HG02870 (cell line): ENCODE measurements around the gene TP63.
"Not testable (repeated sequence)": the region's sequence is repeated elsewhere in the genome, so short reads cannot be mapped to it uniquely, and the experiment has no call there.

Experiments used
- ATAC-seq: cut with Tn5 transposase; IDR thresholded peaks from one replicate; pipeline ENCODE4 v1.9.1; 2021; ENCODE audit warnings: mild to moderate bottlenecking, moderate library complexity; ENCODE audit not compliant: unreplicated experiment

TP63 gene

DNA sequence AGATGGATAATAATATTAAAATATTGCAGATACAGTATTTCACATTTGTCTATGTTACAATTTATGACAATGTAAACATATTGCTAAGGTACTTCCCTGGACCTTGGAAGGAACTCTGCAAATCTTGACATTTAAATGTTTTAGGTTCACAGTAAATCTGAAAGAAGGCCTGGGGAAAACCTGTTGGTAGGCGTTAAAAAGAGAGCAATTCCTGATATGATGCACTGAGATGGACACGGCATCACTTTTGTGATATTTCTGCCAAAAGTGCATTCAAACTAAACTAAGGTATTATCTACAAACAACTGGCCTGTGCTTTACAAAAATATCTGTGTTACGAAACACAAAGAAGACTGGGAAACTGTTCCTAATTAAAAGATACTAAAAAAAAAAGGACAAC lies 6.1 kb upstream of the TP63 start:
- peak; percentile 49 for ATAC-seq

- ATAC-seq = no peak
Measured at GRCh38 chr3:189625572-189625971, 5.6 kb upstream of the TP63 start.

GRCh38 chr3:189626286-189626685 lies 4.9 kb upstream of the TP63 start:
- no peak for ATAC-seq

DNA sequence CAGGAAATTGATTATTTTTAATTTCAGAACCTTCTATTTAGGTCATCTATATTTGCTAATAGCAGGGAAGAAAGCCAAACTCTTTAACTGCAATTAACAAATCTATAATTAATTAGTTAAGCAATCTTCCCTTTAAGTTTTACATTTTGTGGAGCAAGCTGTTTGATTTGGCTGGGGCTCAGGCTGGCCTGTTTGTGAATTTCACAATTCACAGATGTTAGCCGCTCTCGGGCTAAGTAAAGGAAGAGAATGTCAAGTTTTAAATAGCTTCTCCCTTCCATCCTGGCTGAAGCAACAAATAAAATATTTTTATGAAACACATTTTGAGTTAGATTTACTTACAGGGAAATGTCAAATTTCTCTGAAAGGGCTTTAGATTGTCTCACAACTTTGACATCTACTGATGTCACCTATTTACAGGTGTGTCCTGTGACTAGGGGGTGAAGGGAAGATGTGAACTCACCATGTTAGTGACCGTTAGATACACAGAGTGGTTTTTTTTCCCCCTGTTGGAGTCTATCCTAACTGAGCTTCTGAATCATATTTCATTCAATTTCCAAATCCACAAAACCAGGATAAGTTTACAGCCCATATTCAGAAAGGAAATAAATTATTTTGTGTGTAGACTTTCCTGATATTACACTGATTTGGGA lies 1.3 kb upstream of the TP63 start:
- no peak for ATAC-seq

DNA sequence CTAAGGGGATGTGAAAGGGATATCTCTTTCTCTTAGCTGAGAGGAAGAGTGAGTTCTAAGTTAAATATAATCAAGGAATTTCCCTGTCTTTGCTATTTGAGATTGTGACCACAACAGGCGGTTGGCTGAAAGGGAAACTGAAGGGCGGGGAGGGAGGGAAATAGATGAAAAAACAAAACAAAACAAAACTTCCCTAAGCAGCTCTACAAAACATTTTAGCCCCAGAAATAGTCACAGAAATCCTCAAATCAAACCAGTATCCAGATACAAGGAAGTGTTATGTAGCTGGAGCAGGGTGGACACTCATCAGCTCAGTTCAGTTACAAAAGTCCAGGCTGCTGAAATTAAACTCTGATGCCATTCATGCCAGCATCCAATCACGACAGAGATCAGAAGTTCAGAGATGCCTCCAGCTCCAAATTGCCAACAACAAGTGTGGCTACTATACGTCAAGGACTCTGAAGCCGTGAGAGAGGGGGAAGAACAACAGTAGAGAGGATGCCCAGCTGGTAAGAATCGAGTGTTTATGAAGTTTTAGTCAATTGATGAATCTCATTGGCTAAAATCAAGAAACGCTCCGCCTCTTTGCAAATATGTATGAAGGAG lies 319 bp upstream of the TP63 start:
- ATAC-seq = peak; percentile 56

DNA sequence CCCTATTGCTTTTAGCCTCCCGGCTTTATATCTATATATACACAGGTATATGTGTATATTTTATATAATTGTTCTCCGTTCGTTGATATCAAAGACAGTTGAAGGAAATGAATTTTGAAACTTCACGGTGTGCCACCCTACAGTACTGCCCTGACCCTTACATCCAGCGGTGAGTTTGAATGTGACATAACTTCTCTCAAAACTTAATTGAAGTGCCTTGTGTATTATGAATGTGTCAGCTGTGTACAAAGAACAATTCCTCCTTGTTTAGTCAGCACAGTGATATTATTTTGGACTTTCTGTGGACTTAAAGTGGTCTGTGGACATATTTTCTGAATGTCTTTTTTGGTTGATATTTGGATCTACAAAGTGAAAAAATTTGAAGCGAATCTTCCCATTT lies 220 bp downstream of the TP63 start:
- peak; percentile 25 for ATAC-seq

GRCh38 chr3:189632242-189632641 lies 1.1 kb downstream of the TP63 start:
- peak; percentile 51 for ATAC-seq

- no peak for ATAC-seq
Measured at GRCh38 chr3:189635339-189635738, 4.2 kb downstream of the TP63 start.

GRCh38 chr3:189636048-189636447 lies 4.9 kb downstream of the TP63 start:
- ATAC-seq = no peak

GRCh38 chr3:189637750-189638149 lies 6.6 kb downstream of the TP63 start:
- ATAC-seq = no peak

- ATAC-seq = peak; percentile 71
Measured at GRCh38 chr3:189638276-189639031, 7.3 kb downstream of the TP63 start.

DNA sequence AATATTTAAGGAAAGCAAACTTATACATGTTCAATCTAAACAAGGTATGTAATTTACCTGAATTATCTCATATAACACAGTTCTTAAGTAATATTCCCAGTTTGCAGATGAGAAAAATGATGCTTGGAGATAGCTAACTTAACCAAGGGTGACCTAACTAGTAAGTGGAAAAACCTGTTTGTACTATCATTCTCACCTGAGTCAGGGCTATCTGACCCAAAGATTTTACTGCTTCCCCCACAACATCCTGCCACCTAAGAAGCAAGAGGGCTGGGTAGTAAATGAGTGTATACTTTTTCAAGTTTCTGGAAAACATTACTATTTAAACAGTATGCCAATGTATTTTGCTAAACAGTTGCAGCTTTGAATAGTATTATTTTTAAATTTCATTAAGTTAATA lies 10.6 kb downstream of the TP63 start:
- ATAC-seq = peak; percentile 61

DNA sequence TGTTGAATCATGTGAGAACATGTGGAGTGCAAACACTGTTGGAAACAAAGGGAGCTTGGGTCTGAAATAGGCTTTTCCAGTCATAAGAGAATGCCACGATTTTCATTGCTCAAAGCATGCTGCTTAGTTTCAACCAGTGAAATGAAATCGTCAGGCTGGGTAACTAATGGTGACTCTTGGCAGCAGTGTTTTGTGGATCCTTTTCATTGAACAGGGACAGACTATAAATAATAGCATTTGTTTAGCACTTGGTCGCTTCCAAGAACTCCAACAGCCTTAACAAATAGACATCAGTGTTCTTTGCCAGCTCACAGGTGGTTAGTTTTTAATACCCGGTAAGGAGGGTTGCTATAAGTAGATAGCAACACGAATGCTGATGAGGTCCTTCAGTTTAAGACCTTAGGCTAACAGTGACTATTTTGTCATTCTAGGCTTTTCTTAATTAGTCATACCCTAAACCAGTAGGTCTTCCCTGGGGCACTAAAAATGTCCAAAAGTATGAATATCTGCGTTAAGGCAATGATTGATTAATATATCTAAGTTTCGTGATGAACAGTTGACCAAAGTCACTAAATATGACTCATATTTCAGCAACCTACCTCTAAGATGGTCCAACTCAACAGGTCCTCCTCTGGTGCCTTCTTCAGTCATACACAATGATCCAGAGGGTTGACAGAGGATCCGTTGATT lies 15.8 kb downstream of the TP63 start:
- ATAC-seq = no peak

GRCh38 chr3:189652042-189652441 lies 20.9 kb downstream of the TP63 start:
- no peak for ATAC-seq

- peak; percentile 71 for ATAC-seq
Measured at GRCh38 chr3:189655617-189656016, 24.4 kb downstream of the TP63 start.

GRCh38 chr3:189659571-189659970 lies 28.4 kb downstream of the TP63 start:
- no peak for ATAC-seq

DNA sequence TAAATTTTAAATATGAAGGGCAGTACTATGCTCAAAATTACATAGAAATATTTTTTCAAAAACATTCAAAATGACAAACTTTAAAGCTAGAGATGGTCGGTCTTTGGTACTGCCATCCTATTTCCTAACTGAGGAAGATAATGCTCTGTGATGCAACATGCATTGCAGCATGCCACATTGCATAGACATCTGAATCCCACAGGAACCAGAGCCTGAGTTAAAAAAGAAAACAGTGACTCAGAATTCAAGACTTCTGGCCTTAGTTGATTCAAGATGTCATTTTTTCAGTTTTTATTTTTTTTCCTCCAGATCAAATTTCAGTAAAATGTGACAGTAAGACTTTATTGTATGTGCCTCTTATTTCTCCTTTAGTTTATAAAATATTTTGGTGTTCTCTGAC lies 33.1 kb downstream of the TP63 start:
- no peak for ATAC-seq

DNA sequence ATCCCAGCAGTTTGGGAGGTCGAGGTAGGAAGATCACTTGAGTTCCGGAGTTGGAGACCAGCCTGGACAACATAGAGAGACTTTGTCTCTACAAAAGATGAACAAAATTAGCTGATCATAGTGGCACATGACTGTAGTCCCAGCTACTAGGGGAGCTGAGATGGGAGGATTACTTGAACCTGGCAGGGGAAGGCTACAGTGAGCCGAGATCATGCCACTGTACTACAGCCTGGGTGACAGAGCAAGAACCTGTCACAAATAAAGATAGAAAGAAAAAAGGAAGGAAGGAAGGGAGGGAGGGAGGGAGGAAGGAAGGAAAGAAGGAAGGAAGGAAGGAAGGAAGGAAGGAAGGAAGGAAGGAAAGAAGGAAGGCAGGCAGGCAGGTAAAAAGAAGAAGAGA lies 41.2 kb downstream of the TP63 start:
- ATAC-seq = not testable (repeated sequence)

GRCh38 chr3:189673535-189673934 lies 42.3 kb downstream of the TP63 start:
- ATAC-seq = peak; percentile 90

GRCh38 chr3:189674249-189674913 lies 43.2 kb downstream of the TP63 start:
- ATAC-seq = no peak

- ATAC-seq = no peak
Measured at GRCh38 chr3:189677667-189678066, 46.5 kb downstream of the TP63 start.
